ENCODE results near the gene KCND2.

GRCh38 chr7:120724955-120725354 lies 452.0 kb downstream of the KCND2 start:
- TF ChIP-seq EZH2 (IDR thresholded peaks at IDR 0.05) (no peak), EZH2phosphoT487 (IDR thresholded peaks at IDR 0.05) (no peak), CTCF (IDR thresholded peaks at IDR 0.05) (no peak)
